GM12878 (cell line): ENCODE measurements around the gene RBAK. TPM values are rescaled to one million over a fixed set of nuclear protein-coding genes. Genes with fewer than 3 reads are reported as not detected.

Experiments
- ATAC-seq: fragments of 200-7000 bp; cut with Tn5 transposase; 3 replicates; pipeline ENCODE4 v1.9.1; 2020; ENCODE audit warnings: mild to moderate bottlenecking, moderate library complexity
- BruUV-seq: library from RNA; stranded (reverse); fragments of 400-500 nt; replicated peaks from 2 replicates; lab custom pipeline; 2021; lab: Mats Ljungman, UMichigan
- CTCF ChIA-PET: fragments of 300-600 bp; sonication (Branson Sonifier 250); formaldehyde crosslinking; extraction: SDS; loops from one replicate; lab custom pipeline; 2021; ENCODE audit warnings: inconsistent platforms; lab: Yijun Ruan, JAX
- POLR2A ChIA-PET: fragments of 350-600 bp; formaldehyde crosslinking; extraction: SDS; loops from one replicate; lab custom pipeline; 2021; ENCODE audit warnings: inconsistent platforms; lab: Charles Lee
- RAD21 ChIA-PET: fragments of 300-600 bp; sonication (Branson Sonifier 250); formaldehyde crosslinking; loops from one replicate; lab custom pipeline; 2023; ENCODE audit warnings: antibody characterized with exemption; ENCODE audit not compliant: unreplicated experiment; lab: Charles Lee
- SMC1A ChIA-PET: fragments of 300-600 bp; sonication (Branson Sonifier 250); formaldehyde crosslinking; loops from one replicate; lab custom pipeline; 2023; ENCODE audit not compliant: unreplicated experiment, uncharacterized antibody; lab: Charles Lee
- DNase-seq: peaks from one replicate; pipeline ENCODE4 v3.0.0-alpha.2; 2011; ENCODE audit warnings: low read depth, low spot score
- FAIRE-seq: peaks from 3 replicates; lab custom pipeline; 2011; peaks lifted over from hg19 to GRCh38; lab: Jason Lieb, UNC
- H2AFZ ChIP-seq: 2 replicates; pipeline ENCODE4 v1.6.0; 2011; ENCODE audit warnings: low read depth, low read length, control low read depth; ENCODE audit not compliant: control insufficient read depth
- H3K27ac ChIP-seq: 2 replicates; pipeline ENCODE4 v1.5.1; 2011; ENCODE audit warnings: control low read depth; ENCODE audit not compliant: control insufficient read depth, insufficient read depth
- H3K27me3 ChIP-seq, 2 experiments: replicated peaks in 1 of 2; 2 replicates each; pipeline versions ENCODE4 v1.6.0 to v1.6.1; 2011; ENCODE audit warnings: low read length in 1 of 2; ENCODE audit not compliant: control insufficient read depth in 2 of 2, insufficient read depth in 2 of 2
- H3K36me3 ChIP-seq, 2 experiments: 2 replicates each; pipeline ENCODE4 v1.5.1; 2011; ENCODE audit warnings: low read length in 1 of 2; ENCODE audit not compliant: control insufficient read depth in 2 of 2, insufficient read depth in 2 of 2
- H3K4me1 ChIP-seq: 2 replicates; pipeline ENCODE4 v1.6.1; 2011; ENCODE audit warnings: mild to moderate bottlenecking, low read length, moderate library complexity, mixed read lengths; ENCODE audit not compliant: control insufficient read depth, insufficient read depth
- H3K4me2 ChIP-seq: 2 replicates; pipeline ENCODE4 v1.6.0; 2011; ENCODE audit warnings: control low read depth; ENCODE audit not compliant: control insufficient read depth, insufficient read depth
- H3K4me3 ChIP-seq: fragments of 200-600 bp; sonication (generic); 2 replicates; pipeline ENCODE4 v1.5.1; 2016
- H3K79me2 ChIP-seq: 2 replicates; pipeline ENCODE4 v1.6.0; 2011; ENCODE audit warnings: low read length; ENCODE audit not compliant: control insufficient read depth, insufficient read depth
- H3K9ac ChIP-seq: 2 replicates; pipeline ENCODE4 v1.8.0; 2011; ENCODE audit warnings: low read length, control low read depth, mixed read lengths; ENCODE audit not compliant: control insufficient read depth, insufficient read depth
- H3K9me3 ChIP-seq: replicated peaks from 3 replicates; pipeline ENCODE4 v1.5.1; 2011; ENCODE audit warnings: mild to moderate bottlenecking, low read length; ENCODE audit not compliant: control insufficient read depth, insufficient read depth
- H4K20me1 ChIP-seq: 2 replicates; pipeline ENCODE4 v1.6.0; 2011; ENCODE audit not compliant: control insufficient read depth, insufficient read depth
- EED ChIP-seq: sonication (generic); IDR thresholded peaks from 2 replicates; pipeline ENCODE4 v1.6.1; 2016; ENCODE audit warnings: antibody characterized with exemption, low read depth
- HDAC2 ChIP-seq: fragments of 200-600 bp; sonication (generic); IDR thresholded peaks from 2 replicates; pipeline ENCODE4 v1.6.1; 2017
- KAT2A ChIP-seq: conservative IDR thresholded peaks from 2 replicates; pipeline ENCODE4 v1.6.1; 2011; ENCODE audit warnings: low read depth, low read length; ENCODE audit not compliant: control insufficient read depth
- NR2C2 ChIP-seq: IDR thresholded peaks from 2 replicates; pipeline ENCODE4 v1.6.1; 2011; ENCODE audit warnings: borderline replicate concordance, low read depth; ENCODE audit not compliant: control insufficient read depth, insufficient read length
- ZNF274 ChIP-seq: IDR thresholded peaks from one replicate; pipeline ENCODE4 v1.8.0; 2011; ENCODE audit not compliant: insufficient read length, insufficient read depth
- ZNF384 ChIP-seq: IDR thresholded peaks from 2 replicates; pipeline ENCODE4 v1.6.1; 2012; ENCODE audit warnings: low read depth, mild to moderate bottlenecking, low read length, improper control_type of control experiment, borderline replicate concordance
- WGBS: methylation state at CpG from one replicate; pipeline ENCODE4 v1.1.6; 2016; ENCODE audit warnings: low lambda C conversion rate; ENCODE audit not compliant: insufficient replicate concordance, insufficient coverage; ENCODE audit errors: missing lambda C conversion rate; 5-methylcytosine and 5-hydroxymethylcytosine counted together
- in situ Hi-C: fragments of 300-500 bp; cut with MboI; formaldehyde crosslinking; loops from 9 replicates; pipeline ENCODE4 v1.14.3; 2018; ENCODE audit warnings: mixed read lengths
- intact Hi-C: fragments of 100-400 bp; cut with micrococcal nuclease; formaldehyde crosslinking; loops from one replicate; pipeline ENCODE4 v1.14.2; 2022; ENCODE audit not compliant: unreplicated experiment
- polyA plus RNA-seq, 11 experiments: library from polyadenylated mRNA; depleted of rRNA in 4 of 11; unstranded in 6 of 11; stranded (reverse) in 5 of 11; fragments of >200 nt; fragmentation: Nextera tagmentation in 4 of 11; fragmentation: Illumina TruSeq in 1 of 11; extraction: Ambion mirVana in 4 of 11; extraction: Trizol in 1 of 11; gene quantifications; 1 replicate in 1 of 11; 2 replicates in 10 of 11; pipeline versions ENCODE4 v1.2.1 to v1.2.3, GENCODE V29; 2011 to 2016; ENCODE audit warnings: inconsistent platforms in 2 of 11, missing spikeins in 2 of 11, low read depth in 1 of 11
- total RNA-seq, 4 experiments: library from RNA; depleted of rRNA in 3 of 4; stranded (reverse); fragments of >200 nt in 3 of 4; fragmentation: Illumina TruSeq in 1 of 4; extraction: Trizol in 1 of 4; gene quantifications; 2 replicates each; pipeline versions ENCODE4 v1.2.1 to v1.2.3, GENCODE V29; 2013 to 2021
- TF ChIP-seq, protein P1 (sequence below): IDR thresholded peaks from 2 replicates; pipeline ENCODE4 v1.6.1; 2012; ENCODE audit warnings: low read length, inconsistent platforms
- TF ChIP-seq, protein P2 (sequence below): fragments of 450-650 bp; IDR thresholded peaks from 2 replicates; pipeline ENCODE4 v1.6.1; 2014; ENCODE audit warnings: mild to moderate bottlenecking
- TF ChIP-seq, protein P3 (sequence below): fragments of 450-650 bp; IDR thresholded peaks from 2 replicates; pipeline ENCODE4 v1.6.1; 2018; ENCODE audit warnings: mild to moderate bottlenecking, low read depth, moderate library complexity; ENCODE audit not compliant: partially characterized antibody
- TF ChIP-seq, protein P4 (sequence below): fragments of 150-350 bp; IDR thresholded peaks from 2 replicates; pipeline ENCODE4 v1.6.1; 2014; ENCODE audit warnings: mild to moderate bottlenecking, low read depth, low read length
- TF ChIP-seq, protein P5 (sequence below): IDR thresholded peaks from 2 replicates; pipeline ENCODE4 v1.6.1; 2012; ENCODE audit warnings: mild to moderate bottlenecking, low read depth, low read length

RBAK gene
- total and polyA plus RNA-seq, 10 of the 15 experiments (the other 5 are each of a cell fraction or from before 2014, with no cell fraction given) = 1.9 to 10.2 (median 5.9) TPM

DNA sequence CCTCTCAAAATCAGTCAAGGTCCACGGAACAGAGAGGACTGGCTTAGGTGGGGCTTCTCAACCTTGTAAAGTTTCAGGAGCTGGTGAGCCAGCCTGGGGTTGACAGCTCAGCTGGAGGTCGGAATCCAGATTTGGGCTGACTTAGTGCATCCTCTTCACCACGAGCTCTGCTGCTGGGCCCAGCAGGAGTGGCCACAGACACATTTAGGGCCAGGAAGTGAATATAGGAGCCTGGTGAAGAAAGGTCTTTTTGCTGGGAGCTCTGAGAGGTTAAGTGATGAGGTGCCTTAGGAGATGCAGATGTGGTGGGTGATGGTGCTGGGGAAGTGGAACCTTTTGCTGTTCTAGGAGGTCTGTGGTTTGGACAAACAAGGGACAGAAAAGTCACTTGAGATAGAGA, 47.4 kb upstream of the RBAK start:
- H2AFZ ChIP-seq = no peak overlapping the region
- RAD21 ChIA-PET = no interaction called here
- intact Hi-C loops (no loop called here), in situ Hi-C loops (no loop called here)
- no peaks in the 10 kb centered on the region for H3K9me3 ChIP-seq
- H3K4me2 ChIP-seq = no peak overlapping the region
- DNase-seq = no peak
- no peaks in the 10 kb centered on the region for H3K79me2 ChIP-seq
- POLR2A ChIA-PET = no interaction called here
- WGBS = 98% methylated on average over 3 of the region's 3 CpGs
- H3K4me1 ChIP-seq = peaks cover 4% of the 10 kb centered on the region
- H4K20me1 ChIP-seq = no peaks in the 10 kb centered on the region
- CTCF ChIA-PET = interaction anchor here (1.9 kb wide), 1 partner anchor 24 kb away, joined by 8 read pairs; no protein-coding TSS in a partner anchor
- no peak overlapping the region for H3K4me3 ChIP-seq
- no peak for FAIRE-seq
- peaks cover 7 to 8% of the 10 kb centered on the region in 2 experiments; a peak in 3 of 4 replicates for H3K36me3 ChIP-seq
- no peaks in the 10 kb centered on the region for H3K27me3 ChIP-seq
- no peak overlapping the region for H3K27ac ChIP-seq
- no peak for ATAC-seq
- BruUV-seq = no TSS peak
- SMC1A ChIA-PET = interaction anchor here (0.6 kb wide), 1 partner anchor 16 kb away, joined by 3 read pairs; no protein-coding TSS in a partner anchor
- no peak overlapping the region for H3K9ac ChIP-seq
- TF ChIP-seq ZNF384 (no peak), KAT2A (no peak), ZNF274 (no peak), HDAC2 (no peak), NR2C2 (no peak), EED (no peak)
- TF ChIP-seq, protein P1, sequence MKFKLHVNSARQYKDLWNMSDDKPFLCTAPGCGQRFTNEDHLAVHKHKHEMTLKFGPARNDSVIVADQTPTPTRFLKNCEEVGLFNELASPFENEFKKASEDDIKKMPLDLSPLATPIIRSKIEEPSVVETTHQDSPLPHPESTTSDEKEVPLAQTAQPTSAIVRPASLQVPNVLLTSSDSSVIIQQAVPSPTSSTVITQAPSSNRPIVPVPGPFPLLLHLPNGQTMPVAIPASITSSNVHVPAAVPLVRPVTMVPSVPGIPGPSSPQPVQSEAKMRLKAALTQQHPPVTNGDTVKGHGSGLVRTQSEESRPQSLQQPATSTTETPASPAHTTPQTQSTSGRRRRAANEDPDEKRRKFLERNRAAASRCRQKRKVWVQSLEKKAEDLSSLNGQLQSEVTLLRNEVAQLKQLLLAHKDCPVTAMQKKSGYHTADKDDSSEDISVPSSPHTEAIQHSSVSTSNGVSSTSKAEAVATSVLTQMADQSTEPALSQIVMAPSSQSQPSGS = no peak
- TF ChIP-seq, protein P2, sequence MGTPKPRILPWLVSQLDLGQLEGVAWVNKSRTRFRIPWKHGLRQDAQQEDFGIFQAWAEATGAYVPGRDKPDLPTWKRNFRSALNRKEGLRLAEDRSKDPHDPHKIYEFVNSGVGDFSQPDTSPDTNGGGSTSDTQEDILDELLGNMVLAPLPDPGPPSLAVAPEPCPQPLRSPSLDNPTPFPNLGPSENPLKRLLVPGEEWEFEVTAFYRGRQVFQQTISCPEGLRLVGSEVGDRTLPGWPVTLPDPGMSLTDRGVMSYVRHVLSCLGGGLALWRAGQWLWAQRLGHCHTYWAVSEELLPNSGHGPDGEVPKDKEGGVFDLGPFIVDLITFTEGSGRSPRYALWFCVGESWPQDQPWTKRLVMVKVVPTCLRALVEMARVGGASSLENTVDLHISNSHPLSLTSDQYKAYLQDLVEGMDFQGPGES = no peak
- TF ChIP-seq, protein P3, sequence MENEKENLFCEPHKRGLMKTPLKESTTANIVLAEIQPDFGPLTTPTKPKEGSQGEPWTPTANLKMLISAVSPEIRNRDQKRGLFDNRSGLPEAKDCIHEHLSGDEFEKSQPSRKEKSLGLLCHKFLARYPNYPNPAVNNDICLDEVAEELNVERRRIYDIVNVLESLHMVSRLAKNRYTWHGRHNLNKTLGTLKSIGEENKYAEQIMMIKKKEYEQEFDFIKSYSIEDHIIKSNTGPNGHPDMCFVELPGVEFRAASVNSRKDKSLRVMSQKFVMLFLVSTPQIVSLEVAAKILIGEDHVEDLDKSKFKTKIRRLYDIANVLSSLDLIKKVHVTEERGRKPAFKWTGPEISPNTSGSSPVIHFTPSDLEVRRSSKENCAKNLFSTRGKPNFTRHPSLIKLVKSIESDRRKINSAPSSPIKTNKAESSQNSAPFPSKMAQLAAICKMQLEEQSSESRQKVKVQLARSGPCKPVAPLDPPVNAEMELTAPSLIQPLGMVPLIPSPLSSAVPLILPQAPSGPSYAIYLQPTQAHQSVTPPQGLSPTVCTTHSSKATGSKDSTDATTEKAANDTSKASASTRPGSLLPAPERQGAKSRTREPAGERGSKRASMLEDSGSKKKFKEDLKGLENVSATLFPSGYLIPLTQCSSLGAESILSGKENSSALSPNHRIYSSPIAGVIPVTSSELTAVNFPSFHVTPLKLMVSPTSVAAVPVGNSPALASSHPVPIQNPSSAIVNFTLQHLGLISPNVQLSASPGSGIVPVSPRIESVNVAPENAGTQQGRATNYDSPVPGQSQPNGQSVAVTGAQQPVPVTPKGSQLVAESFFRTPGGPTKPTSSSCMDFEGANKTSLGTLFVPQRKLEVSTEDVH = no peak
- TF ChIP-seq, protein P4, sequence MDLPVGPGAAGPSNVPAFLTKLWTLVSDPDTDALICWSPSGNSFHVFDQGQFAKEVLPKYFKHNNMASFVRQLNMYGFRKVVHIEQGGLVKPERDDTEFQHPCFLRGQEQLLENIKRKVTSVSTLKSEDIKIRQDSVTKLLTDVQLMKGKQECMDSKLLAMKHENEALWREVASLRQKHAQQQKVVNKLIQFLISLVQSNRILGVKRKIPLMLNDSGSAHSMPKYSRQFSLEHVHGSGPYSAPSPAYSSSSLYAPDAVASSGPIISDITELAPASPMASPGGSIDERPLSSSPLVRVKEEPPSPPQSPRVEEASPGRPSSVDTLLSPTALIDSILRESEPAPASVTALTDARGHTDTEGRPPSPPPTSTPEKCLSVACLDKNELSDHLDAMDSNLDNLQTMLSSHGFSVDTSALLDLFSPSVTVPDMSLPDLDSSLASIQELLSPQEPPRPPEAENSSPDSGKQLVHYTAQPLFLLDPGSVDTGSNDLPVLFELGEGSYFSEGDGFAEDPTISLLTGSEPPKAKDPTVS = no peak
- TF ChIP-seq, protein P5, sequence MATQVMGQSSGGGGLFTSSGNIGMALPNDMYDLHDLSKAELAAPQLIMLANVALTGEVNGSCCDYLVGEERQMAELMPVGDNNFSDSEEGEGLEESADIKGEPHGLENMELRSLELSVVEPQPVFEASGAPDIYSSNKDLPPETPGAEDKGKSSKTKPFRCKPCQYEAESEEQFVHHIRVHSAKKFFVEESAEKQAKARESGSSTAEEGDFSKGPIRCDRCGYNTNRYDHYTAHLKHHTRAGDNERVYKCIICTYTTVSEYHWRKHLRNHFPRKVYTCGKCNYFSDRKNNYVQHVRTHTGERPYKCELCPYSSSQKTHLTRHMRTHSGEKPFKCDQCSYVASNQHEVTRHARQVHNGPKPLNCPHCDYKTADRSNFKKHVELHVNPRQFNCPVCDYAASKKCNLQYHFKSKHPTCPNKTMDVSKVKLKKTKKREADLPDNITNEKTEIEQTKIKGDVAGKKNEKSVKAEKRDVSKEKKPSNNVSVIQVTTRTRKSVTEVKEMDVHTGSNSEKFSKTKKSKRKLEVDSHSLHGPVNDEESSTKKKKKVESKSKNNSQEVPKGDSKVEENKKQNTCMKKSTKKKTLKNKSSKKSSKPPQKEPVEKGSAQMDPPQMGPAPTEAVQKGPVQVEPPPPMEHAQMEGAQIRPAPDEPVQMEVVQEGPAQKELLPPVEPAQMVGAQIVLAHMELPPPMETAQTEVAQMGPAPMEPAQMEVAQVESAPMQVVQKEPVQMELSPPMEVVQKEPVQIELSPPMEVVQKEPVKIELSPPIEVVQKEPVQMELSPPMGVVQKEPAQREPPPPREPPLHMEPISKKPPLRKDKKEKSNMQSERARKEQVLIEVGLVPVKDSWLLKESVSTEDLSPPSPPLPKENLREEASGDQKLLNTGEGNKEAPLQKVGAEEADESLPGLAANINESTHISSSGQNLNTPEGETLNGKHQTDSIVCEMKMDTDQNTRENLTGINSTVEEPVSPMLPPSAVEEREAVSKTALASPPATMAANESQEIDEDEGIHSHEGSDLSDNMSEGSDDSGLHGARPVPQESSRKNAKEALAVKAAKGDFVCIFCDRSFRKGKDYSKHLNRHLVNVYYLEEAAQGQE = no peak
